GM10847 (cell line): ENCODE results near the gene CUL4B.

Experiments used
- POLR2A ChIP-seq: IDR thresholded peaks from 2 replicates; pipeline ENCODE4 v1.6.1; 2011; ENCODE audit not compliant: insufficient read length; ENCODE audit errors: extremely low read depth

The CUL4B gene

DNA sequence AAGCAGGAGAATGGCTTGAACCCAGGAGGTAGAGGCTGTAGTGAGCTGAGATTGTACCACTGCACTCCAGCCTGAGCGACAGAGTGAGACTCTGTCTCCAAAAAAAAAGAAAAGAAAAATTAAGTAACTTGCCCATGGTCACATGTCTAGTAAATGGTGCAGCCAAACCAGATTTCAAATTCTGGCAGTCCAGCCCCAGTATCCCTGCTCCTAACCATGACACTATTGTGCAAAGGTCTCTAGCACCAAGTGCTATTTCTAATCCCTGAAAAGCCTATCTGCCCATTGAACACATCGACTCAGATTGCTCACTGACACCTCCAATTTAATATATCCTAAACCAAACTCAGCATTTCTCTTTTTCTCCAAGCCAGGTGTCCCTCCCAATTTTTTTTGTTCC is 84.0 kb downstream of the CUL4B start:
- TF ChIP-seq POLR2A = no peak
